HG03571 (cell line): ENCODE results near the gene ANGPT4.

Experiments
- ATAC-seq: cut with Tn5 transposase; IDR thresholded peaks from one replicate; pipeline ENCODE4 v1.9.1; 2021; ENCODE audit not compliant: unreplicated experiment

ANGPT4 gene

GRCh38 chr20:916125-916799 lies at the start of gene ANGPT4:
TSS of gene ANGPT4 (minus strand) at chr20:916334. CDS start at chr20:916214, 120 bp downstream.
- no peak for ATAC-seq

GRCh38 chr20:963795-964194 lies 47.7 kb upstream of the ANGPT4 start:
- ATAC-seq, result no peak

GRCh38 chr20:962683-963082 lies 46.5 kb upstream of the ANGPT4 start:
- no peak for ATAC-seq

- no peak for ATAC-seq
Measured at GRCh38 chr20:962223-962622, 46.1 kb upstream of the ANGPT4 start.

- no peak for ATAC-seq
Measured at GRCh38 chr20:961768-962167, 45.6 kb upstream of the ANGPT4 start.

GRCh38 chr20:959996-960615 lies 44.0 kb upstream of the ANGPT4 start:
- no peak for ATAC-seq

GRCh38 chr20:958936-959815 lies 43.0 kb upstream of the ANGPT4 start:
- ATAC-seq, result no peak

GRCh38 chr20:957544-957943 lies 41.4 kb upstream of the ANGPT4 start:
- no peak for ATAC-seq

- ATAC-seq, result no peak
Measured at GRCh38 chr20:956330-956951, 40.3 kb upstream of the ANGPT4 start.

- ATAC-seq, result no peak
Measured at GRCh38 chr20:955656-956055, 39.5 kb upstream of the ANGPT4 start.

- ATAC-seq, result no peak
Measured at GRCh38 chr20:955111-955510, 39.0 kb upstream of the ANGPT4 start.

GRCh38 chr20:953742-954141 lies 37.6 kb upstream of the ANGPT4 start:
- ATAC-seq, result no peak

- no peak for ATAC-seq
Measured at GRCh38 chr20:952196-952795, 36.2 kb upstream of the ANGPT4 start.

- no peak for ATAC-seq
Measured at GRCh38 chr20:951384-952169, 35.4 kb upstream of the ANGPT4 start.

GRCh38 chr20:949717-950116 lies 33.6 kb upstream of the ANGPT4 start:
- ATAC-seq, result no peak

GRCh38 chr20:946826-947225 lies 30.7 kb upstream of the ANGPT4 start:
- no peak for ATAC-seq

- ATAC-seq, result no peak
Measured at GRCh38 chr20:945841-946240, 29.7 kb upstream of the ANGPT4 start.

GRCh38 chr20:944774-945410 lies 28.8 kb upstream of the ANGPT4 start:
- no peak for ATAC-seq

GRCh38 chr20:944148-944547 lies 28.0 kb upstream of the ANGPT4 start:
- ATAC-seq, result no peak

- ATAC-seq, result no peak
Measured at GRCh38 chr20:942611-943010, 26.5 kb upstream of the ANGPT4 start.
